ENCODE data around the gene MACROD1.

MACROD1 gene

GRCh38 chr11:64131683-64132190 is 34.2 kb downstream of the MACROD1 start:
- no peak for DNase-seq (ENCODE audit: low read depth in 1 of 2, low spot score in 1 of 2)

DNA sequence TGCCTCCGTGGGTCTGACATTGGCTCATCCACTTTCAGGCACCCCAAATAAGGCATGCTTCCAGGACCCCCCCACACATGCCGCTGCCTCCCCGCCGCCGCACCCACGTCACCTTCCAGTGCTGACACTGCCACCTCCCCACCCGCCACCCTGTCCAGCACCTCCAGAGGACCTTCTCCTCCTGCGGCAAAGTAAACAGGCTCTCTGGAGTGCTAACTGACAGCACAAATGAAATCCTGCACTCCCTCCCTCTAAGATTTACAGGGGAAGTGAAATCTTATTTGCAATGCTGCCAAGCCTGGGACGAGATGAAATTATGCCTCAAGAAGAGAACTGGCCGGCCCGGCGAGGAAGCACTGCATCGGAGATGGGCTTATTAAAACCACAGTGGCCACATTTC is 35.3 kb downstream of the MACROD1 start:
- no peak for DNase-seq (ENCODE audit: low read depth in 1 of 2, low spot score in 1 of 2)

DNA sequence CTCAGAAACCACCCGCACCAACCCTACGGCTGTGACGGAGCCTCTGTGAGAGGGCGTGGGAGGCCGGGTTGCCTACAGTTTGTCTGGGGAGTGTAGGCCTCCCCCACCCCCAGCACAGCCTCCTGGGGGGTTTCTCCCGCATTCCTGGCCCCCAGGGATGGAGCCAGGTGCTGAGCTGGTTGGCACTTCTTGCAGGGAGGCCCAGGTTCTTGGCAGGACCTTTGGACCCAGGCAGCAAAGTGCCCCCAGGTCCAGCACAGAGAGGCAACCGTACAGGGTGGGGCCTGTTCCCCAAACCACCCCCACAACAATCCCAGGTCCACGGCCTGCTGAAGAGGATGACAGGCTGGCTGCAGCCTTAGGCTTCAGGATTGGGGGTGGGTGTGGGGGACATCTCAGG is 36.5 kb downstream of the MACROD1 start:
- no peak for DNase-seq (ENCODE audit: low read depth in 1 of 2, low spot score in 1 of 2)

DNA sequence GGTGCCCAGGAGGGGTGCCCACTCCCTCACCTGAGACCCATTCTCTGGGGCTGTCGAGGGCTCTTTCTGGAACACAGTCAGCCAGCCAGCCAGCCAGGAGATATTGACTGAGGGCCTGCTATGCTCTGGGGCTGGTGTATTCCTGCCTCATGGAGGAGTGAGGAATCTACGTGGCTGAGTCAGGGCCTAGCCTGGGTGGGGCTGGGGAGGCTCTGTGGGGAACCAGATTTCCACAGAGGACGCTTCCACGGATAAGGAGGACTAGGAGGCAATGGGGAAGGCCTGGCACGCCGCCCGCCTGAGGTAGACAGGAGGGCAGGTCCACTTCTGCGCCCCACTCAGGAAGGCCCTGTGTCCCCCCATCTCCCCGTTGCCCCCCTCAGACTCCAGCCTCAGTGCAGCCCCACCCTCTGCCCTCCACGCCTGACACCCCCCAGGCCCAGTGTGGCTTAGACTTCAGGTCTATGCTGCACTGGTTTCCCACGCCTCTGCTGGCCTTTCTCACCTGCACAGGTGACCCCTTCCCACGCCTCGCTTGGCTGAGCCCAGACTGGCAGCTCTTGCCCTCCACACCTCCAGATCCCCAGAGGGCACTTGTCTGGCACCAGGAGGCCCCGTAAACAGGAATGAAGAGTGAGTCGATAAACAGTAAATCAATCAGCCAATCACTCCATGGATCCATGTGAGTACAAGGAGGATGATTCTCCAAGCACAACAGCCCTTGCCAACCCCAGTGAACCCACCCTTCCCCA is 37.5 kb downstream of the MACROD1 start:
- no peak for DNase-seq (ENCODE audit: low read depth in 1 of 2, low spot score in 1 of 2)

DNA sequence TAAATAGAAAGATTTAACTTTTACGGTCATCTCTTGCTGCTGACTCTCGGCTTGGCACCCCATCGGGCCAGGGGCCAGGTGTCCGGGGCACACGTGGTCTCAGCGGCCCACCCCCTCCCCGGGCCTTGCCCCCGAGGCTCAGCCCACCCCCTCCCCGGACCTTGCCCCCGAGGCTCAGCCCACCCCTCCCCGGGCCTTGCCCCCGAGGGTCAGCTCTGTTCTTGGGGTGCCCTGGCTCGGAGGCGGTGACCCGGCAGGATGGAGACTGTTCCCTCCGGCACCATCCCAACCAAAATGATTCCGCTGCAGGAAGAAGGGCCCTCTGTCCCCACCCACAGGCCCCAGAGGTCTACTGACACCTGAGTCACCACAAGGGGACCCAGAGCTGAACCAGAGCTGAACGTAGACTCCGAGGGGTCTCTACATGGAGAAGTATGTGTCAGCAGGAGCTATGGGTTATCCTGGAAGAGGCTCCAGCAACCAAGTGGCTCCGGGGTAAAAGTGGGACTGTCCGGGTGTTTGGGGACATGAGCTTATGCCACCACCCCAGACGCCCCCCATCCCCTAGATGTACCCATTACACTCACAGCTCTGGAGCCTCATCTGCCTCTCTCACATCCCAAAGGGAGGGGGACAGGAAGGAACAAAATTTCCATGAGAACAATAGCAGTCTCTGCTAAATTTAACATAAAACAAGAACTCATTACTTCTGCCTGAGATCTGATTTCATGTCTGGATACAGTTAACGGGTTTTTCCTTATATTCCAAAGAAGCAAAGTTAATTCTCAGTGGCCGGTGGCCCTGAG is 38.4 kb downstream of the MACROD1 start:
- DNase-seq (ENCODE audit: low read depth in 1 of 2, low spot score in 1 of 2), result no peak

DNA sequence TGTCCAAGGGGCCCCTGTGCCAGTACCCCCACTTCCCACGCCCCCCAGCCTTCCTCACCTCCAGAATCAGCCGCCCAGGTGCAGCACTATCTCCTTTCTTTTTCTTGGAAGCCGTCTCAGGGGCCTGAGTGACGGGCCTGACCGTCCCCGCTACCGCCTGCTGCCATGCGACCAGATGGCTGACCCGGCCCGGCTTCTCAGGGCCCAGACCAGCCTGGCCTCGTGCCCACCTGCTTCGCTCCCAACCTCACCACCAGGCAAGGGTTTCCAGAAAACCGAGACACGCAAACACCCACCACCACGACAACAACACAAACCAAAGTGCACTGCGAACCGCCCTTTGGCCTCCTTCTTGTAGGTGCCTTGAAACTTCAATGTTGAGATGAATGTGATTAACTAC is 39.1 kb downstream of the MACROD1 start:
- DNase-seq (ENCODE audit: low read depth in 1 of 2, low spot score in 1 of 2), result no peak

DNA sequence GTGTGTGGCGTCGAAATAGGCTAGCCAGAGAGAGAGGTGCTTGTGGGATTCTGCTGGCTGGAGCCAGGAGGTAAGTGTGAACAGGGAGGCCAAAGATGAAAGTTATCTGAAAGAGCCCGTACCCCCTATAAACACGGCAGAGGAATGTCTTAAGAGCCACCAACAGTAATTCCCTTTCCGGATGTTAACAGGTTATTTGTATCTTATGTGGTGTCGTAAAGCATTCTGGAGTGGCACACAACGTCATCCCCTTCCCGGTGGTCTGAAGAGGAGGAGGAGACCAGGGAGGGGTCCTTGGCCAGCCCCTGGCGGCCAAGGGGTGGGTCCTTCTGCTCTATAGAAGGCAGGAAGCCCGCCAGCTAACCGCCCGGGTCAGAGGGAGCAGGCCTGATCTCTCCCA is 39.5 kb downstream of the MACROD1 start:
- no peak for DNase-seq (ENCODE audit: low read depth in 1 of 2, low spot score in 1 of 2)

- no peak for DNase-seq (ENCODE audit: low read depth in 1 of 2, low spot score in 1 of 2)
Measured at GRCh38 chr11:64125676-64126075, 40.2 kb downstream of the MACROD1 start.

GRCh38 chr11:64124147-64124546 is 41.8 kb downstream of the MACROD1 start:
- DNase-seq (ENCODE audit: low read depth in 1 of 2, low spot score in 1 of 2), result no peak

- no peak for DNase-seq (ENCODE audit: low read depth in 1 of 2, low spot score in 1 of 2)
Measured at GRCh38 chr11:64123679-64124078, 42.2 kb downstream of the MACROD1 start.

DNA sequence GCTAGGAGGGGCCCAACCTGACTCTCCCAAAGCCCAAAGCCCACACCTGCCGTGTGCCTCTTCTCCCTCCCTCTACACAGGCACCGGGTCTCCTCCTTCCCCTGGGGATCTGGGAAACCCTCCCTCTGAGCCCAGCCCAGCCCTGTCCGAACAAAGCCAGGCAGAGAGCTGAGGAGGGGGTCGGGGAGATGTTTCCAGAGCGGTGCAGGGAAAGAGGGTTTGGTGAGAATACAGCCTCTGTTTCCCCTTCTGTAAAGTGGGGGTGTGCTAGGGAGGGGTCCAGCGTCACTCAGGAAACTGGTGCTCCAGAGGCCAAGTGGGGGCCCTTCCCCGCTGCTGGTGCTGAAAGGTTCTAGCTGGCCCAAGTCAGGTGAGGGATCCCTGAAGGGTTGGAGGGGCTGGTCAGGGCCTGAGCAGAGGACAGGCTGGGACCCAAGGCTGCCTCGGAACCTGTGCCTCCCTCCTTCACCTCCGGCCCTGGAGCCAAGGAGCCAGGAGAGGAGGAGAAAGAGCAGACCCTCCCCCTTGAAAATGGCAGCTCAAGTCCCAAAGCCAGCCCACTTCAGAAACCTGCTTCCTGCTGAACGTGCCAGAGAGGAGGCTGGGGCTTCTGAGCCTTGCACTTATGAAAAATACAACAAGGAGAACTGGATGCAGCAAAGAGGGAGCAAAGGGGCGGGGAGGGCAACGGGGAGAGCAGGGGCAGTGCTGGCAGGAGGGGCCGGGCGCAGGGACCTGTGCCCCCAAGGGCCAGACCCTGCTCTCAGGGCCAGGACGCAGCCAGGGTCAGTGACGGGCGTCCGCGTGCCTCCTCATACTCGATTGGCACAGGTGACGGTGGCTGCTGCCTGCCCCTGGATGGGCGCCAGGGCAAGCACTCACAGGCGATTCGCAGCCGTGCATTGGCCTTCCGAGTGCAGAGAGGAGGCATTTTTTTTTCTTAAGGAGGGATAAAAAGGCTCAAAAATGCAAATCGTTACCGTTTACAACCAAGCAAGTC is 43.2 kb downstream of the MACROD1 start:
- DNase-seq (ENCODE audit: low read depth in 1 of 2, low spot score in 1 of 2), result no peak

DNA sequence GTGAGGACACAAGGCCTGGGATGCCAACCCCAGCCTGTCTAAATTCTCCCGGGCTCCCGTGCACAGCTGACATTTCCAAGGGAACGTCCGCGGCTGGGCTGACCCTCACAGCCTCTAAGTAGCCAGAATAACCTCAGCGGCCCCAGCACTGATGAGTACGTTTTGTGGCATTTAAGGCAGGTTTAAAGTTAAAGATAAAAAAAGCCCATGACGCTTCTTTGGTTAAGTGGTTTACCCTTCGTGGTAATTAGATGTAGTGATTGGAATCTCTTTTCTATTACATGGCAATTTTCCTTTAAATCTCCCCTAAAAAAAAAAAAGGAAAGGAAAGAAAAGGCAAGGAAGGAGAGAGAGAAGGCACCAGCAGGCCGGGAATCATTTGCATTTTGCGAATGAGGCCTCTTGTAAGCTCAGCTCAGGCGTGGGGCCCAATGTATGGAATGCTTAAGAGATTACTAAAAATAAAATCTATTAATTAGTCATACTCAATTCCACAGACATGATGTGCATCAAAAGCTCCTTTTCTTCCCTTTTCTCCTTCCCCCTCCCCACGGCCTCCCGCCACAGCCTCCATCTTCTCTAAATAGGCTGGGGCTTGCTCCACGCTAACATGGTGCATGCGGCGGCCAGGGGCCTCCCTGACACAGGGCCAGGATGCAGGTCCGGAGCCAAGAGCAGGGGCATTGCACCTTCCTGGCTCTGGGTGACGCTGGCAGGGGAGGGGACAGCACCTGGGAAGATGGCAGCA is 44.1 kb downstream of the MACROD1 start:
- DNase-seq (ENCODE audit: low read depth in 1 of 2, low spot score in 1 of 2), result no peak

DNA sequence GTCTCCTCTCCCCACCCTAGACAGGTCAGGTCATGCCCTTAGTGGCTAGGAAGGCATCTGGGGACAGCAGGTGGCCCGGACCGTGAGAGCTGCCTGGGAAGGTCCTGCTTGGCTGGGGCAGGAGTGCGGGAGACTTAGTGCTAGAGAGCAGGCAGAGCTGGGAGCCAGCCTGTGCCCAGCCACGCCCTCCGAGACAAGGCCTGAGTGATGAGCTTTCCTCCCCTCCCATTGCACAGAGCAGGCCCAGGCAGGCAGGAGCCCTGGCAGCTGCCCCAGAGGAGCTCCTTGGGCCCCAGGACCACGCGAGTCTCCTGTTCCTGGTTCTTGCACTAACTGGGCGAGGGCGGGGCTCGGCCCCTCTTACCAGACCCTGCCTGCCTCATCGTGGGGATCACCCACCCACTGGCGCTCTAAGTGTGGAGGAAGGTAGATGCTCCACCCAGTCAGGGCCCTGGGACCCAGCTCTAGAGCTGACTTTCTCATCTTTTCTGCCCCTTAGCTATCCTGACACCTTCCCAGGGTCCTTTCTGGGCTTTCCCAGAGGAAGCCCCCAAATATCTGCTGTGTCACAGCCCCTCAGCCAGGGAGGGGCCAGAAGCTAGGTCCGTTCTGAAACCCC is 44.9 kb downstream of the MACROD1 start:
- no peak for DNase-seq (ENCODE audit: low read depth in 1 of 2, low spot score in 1 of 2)

DNA sequence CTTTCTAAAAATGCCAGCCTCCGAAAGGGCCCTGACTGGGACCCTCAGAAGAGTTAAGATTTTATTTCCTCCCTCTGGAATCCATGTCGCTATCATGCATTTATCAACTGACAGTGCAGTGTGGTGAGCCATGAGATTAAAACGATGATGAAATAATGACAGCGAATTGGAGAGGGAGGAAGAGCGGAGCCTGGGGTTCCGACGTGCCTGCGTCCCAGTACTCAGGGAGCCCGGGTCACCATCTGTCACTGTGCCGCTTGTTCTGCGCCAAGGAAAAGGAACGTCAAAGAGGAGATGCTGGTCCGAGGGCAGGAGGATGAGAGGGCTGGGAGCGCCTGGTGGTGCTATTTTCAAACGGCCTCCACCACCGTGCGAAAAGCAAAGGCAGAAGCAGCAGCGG is 46.2 kb downstream of the MACROD1 start:
- no peak for DNase-seq (ENCODE audit: low read depth in 1 of 2, low spot score in 1 of 2)

GRCh38 chr11:64118876-64119665 is 46.8 kb downstream of the MACROD1 start:
- DNase-seq (ENCODE audit: low read depth in 1 of 2, low spot score in 1 of 2), result no peak

GRCh38 chr11:64117763-64118459 is 48.0 kb downstream of the MACROD1 start:
- DNase-seq (ENCODE audit: low read depth in 1 of 2, low spot score in 1 of 2), result no peak

DNA sequence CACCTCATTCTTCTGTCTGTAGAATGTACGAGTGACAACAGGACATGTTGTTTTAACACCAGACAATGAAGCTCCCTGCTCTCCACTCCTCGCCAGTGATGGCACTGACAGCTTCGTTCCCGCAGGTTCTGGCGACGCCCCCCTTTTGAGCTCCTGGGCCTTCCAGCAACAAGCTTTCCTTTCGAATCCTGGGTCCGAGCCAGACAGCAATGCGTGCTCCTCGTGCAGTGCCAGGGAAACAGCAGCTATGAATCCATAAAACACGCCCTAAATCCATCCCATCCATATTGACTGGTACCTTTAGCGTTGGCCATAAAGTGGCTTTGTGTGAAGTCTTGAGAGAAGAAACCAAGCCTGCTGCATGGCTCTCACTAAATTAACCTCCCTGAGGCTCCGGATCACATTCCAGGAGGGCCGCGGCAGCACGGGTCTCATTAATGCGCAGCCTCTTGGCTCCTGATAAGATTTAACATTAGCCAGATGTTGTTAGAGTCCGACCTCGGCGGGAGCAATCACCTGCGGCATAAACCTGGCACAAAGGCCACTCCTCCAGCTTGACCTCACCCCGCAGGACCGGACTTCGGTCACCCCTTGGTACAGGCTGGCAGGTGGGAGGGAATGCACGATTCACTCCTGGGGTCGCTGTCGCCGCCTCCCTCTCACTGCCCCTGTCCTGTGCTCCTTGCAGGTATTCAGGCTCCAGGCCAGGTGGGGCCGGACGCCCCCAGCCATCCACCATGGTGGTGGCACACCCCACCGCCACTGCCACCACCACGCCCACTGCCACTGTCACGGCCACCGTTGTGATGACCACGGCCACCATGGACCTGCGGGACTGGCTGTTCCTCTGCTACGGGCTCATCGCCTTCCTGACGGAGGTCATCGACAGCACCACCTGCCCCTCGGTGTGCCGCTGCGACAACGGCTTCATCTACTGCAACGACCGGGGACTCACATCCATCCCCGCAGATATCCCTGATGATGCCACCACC is 50.1 kb downstream of the MACROD1 start:
- DNase-seq (ENCODE audit: low read depth in 1 of 2, low spot score in 1 of 2), result no peak
